Thyroid gland (tissue), 4 donors: ENCODE results near the gene SPRY4. TPM values are rescaled to one million over a fixed set of nuclear protein-coding genes. Genes with fewer than 3 reads are reported as not detected.
A peak's percentile ranks its signal among the peaks of the same experiment; 100 is the strongest.
"Not testable (repeated sequence)": the region's sequence is repeated elsewhere in the genome, so short reads cannot be mapped to it uniquely, and the experiment has no call there.

Experiments used
- DNase-seq, 2 donors: peaks; one replicate each; pipeline ENCODE4 v3.0.0-alpha.2; 2019
- H3K27ac ChIP-seq, 3 donors: fragments of 200-600 bp; sonication (generic); 1 replicate in 2 of 3; 2 replicates in 1 of 3; pipeline ENCODE4 v1.5.1; 2016 to 2019; ENCODE audit warnings: mild to moderate bottlenecking in 1 of 3, moderate library complexity in 1 of 3
- H3K27me3 ChIP-seq: fragments of 200-600 bp; sonication (generic); one replicate; pipeline ENCODE4 v1.5.1; 2019
- H3K36me3 ChIP-seq, 2 donors: fragments of 200-600 bp; sonication (generic); one replicate each; pipeline ENCODE4 v1.5.1; 2016 to 2019
- H3K4me1 ChIP-seq, 2 donors: fragments of 200-600 bp; sonication (generic); one replicate each; pipeline ENCODE4 v1.5.1; 2017 to 2019
- H3K4me3 ChIP-seq, 3 donors: fragments of 200-600 bp; sonication (generic); replicated peaks in 1 of 3; 1 replicate in 2 of 3; 2 replicates in 1 of 3; pipeline ENCODE4 v1.5.1; 2016; ENCODE audit warnings: mild to moderate bottlenecking in 1 of 3
- H3K9me3 ChIP-seq: fragments of 200-600 bp; sonication (generic); one replicate; pipeline ENCODE4 v1.5.1; 2017
- POLR2A ChIP-seq, 2 donors: fragments of 450-650 bp; IDR thresholded peaks; one replicate each; pipeline ENCODE4 v1.6.1; 2017; ENCODE audit warnings: antibody characterized with exemption in 2 of 2, mild to moderate bottlenecking in 2 of 2, moderate library complexity in 1 of 2
- WGBS, 2 donors: methylation state at CpG; one replicate each; pipeline ENCODE4 v1.1.5; 2017; 5-methylcytosine and 5-hydroxymethylcytosine counted together
- intact Hi-C: fragments of 100-400 bp; cut with DNase I; formaldehyde crosslinking; loops from one replicate; pipeline ENCODE4 v1.15.1; 2023
- total RNA-seq, 4 donors: library from RNA; depleted of rRNA; stranded (reverse); fragments of >200 nt; gene quantifications; one replicate each; pipeline ENCODE4 v1.2.3, GENCODE V29; 2016
- TF ChIP-seq, protein P1 (sequence below), 6 experiments: fragments of 200-600 bp in 3 of 6; fragments of 450-650 bp in 3 of 6; sonication (generic) in 3 of 6; IDR thresholded peaks; one replicate each; pipeline ENCODE4 v1.5.1; 2016 to 2019; ENCODE audit warnings: antibody characterized with exemption in 6 of 6, mild to moderate bottlenecking in 2 of 6, inconsistent platforms in 1 of 6, moderate library complexity in 1 of 6

Gene SPRY4
- total RNA-seq, 4 donors from 2014 or later: 11.7 to 32.8 (median 18.6) TPM

DNA sequence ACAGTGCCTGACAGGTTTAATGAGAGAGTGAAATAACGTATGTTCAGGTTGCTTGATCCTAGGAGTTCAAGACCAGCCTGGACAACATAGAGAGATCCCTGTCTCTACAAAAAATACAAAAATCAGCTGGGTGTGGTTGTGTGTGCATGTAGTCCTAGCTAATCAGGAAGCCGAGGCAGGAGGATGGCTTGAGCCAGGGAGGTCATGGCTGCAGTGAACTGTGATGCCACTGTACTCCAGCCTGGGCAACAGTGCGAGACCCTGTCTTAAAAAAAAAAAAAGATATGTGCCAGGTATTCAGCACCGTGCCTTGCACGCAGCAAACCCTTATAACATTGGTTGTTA lies 38.8 kb upstream of the SPRY4 start:
- intact Hi-C loops: no loop called here
- no peak overlapping the region for H3K4me3 ChIP-seq
- no peaks in the 10 kb centered on the region for H3K9me3 ChIP-seq
- DNase-seq: no peak
- H3K27me3 ChIP-seq: no peaks in the 10 kb centered on the region
- 88 to 92% methylated on average over 5 of the region's 5 CpGs for WGBS, 2 donors
- TF ChIP-seq, protein P1, sequence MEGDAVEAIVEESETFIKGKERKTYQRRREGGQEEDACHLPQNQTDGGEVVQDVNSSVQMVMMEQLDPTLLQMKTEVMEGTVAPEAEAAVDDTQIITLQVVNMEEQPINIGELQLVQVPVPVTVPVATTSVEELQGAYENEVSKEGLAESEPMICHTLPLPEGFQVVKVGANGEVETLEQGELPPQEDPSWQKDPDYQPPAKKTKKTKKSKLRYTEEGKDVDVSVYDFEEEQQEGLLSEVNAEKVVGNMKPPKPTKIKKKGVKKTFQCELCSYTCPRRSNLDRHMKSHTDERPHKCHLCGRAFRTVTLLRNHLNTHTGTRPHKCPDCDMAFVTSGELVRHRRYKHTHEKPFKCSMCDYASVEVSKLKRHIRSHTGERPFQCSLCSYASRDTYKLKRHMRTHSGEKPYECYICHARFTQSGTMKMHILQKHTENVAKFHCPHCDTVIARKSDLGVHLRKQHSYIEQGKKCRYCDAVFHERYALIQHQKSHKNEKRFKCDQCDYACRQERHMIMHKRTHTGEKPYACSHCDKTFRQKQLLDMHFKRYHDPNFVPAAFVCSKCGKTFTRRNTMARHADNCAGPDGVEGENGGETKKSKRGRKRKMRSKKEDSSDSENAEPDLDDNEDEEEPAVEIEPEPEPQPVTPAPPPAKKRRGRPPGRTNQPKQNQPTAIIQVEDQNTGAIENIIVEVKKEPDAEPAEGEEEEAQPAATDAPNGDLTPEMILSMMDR (IDR thresholded peaks at IDR 0.05): no peak
- TF ChIP-seq POLR2A (IDR thresholded peaks at IDR 0.05): no peak
- no peaks in the 10 kb centered on the region for H3K36me3 ChIP-seq
- peak overlapping the region; percentile 84 to 97 (median 88) for H3K27ac ChIP-seq
- peaks cover 11 to 40% of the 10 kb centered on the region in 2 donors for H3K4me1 ChIP-seq

DNA sequence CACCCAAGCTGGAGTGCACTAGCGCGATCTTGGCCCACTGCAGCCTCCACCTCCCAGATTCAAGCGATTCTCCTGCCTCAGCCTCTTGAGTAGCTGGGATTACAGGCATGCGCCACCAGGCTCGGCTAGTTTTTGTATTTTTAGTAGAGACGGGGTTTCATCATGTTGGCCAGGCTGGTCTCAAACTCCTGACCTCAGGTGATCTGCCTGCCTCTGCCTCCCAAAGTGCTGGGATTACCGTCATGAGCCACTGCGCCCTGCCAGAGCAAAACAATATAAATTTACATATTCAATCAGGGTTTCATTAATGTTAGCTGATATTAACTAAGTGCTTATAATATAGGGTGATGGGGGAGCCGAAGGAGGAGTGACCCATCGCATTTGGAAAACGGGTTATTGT lies 37.4 kb upstream of the SPRY4 start:
- intact Hi-C loops, H3K36me3 ChIP-seq, DNase-seq, H3K9me3 ChIP-seq, H3K27me3 ChIP-seq, H3K4me3 ChIP-seq: not testable (repeated sequence)
- Histone ChIP-seq H3K27ac (peak overlapping the region; percentile 84 to 97 (median 88)), H3K4me1 (peaks cover 11 to 38% of the 10 kb centered on the region in 2 donors)
- WGBS, 2 donors: 89 to 90% methylated on average over 11 of the region's 11 CpGs

DNA sequence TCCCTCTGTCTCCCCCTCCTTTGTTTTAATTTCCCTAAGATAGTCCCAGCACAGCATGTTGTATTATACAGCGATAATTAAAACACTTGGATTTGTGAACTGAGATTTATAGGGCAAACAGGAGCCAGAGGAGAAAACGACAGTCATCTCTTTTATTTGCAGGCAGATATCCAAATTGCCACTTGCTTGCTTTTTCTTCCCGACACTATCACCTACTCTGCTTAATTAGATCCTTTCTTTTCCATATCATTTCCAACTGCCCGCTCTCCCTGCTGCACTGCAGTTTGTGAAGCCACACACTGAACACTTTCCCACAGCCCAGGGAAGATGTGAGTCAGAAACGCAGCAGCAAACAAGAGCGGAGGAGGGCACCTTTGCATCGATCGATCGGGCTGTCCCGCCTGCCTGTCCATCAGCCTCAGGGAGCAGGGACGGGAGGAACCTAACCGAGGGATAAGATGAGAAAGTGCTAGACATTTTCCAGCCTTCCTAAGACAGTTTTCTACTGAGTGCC lies 35.8 kb upstream of the SPRY4 start:
- Histone ChIP-seq H3K27ac (no peak overlapping the region), H3K27me3 (no peaks in the 10 kb centered on the region), H3K4me3 (no peak overlapping the region), H3K36me3 (no peaks in the 10 kb centered on the region), H3K9me3 (no peaks in the 10 kb centered on the region), H3K4me1 (peaks cover 11 to 38% of the 10 kb centered on the region in 2 donors)
- 66 to 72% methylated on average over 12 of the region's 12 CpGs for WGBS, 2 donors
- no peak for DNase-seq
- TF ChIP-seq, protein P1 (IDR thresholded peaks at IDR 0.05): no peak
- no peak for TF ChIP-seq POLR2A (IDR thresholded peaks at IDR 0.05)
- intact Hi-C loops: no loop called here

DNA sequence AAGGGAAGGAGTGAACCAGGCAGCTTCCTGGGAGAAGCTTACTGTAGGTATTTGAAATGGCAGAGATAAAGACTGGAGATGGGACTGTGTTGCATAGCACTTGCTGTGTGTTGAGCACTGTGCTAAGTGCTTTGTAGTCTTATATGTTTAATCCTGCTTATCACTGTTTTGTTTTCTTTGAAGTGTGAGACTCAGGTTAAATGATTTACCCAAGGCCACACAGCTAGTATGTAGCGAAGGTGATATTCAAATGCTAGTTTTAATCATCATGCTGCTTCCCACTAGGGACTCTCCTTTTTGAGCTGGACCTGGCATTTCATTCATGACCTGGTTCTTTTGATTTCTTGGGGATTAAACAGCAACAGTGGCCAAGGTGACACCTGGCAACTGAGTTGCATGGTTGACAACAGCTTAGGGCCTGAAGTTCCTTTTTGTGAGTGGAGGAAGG lies 35.3 kb upstream of the SPRY4 start:
- DNase-seq: no peak
- no peak overlapping the region for H3K27ac ChIP-seq
- H3K36me3 ChIP-seq: no peaks in the 10 kb centered on the region
- peaks cover 11 to 38% of the 10 kb centered on the region in 2 donors for H3K4me1 ChIP-seq
- TF ChIP-seq, protein P1 (IDR thresholded peaks at IDR 0.05): no peak
- no peak for TF ChIP-seq POLR2A (IDR thresholded peaks at IDR 0.05)
- intact Hi-C loops: no loop called here
- no peaks in the 10 kb centered on the region for H3K27me3 ChIP-seq
- H3K9me3 ChIP-seq: no peaks in the 10 kb centered on the region
- 90 to 100% methylated on average over 1 of the region's 1 CpG for WGBS, 2 donors
- no peak overlapping the region for H3K4me3 ChIP-seq

DNA sequence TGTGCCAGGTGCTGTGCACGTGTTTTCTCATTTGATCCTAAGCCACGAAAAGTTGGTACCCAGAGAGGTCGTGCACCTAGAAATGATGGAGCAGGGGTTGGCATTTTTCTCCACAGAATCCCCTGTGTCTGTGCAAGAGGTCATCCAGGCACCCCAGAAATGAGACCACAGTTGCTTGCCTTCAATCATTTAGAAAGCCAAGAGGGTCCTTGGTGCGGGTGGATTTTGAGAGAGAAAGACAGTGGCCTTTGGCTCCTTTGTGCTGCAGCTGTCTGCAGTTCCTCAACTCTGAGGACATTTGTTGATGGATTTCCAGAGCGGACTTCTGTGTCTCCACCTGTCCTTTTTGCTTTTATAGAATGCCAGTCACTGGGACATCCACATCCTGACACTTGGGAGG lies 33.8 kb upstream of the SPRY4 start:
- no peak overlapping the region for H3K4me3 ChIP-seq
- no peak for TF ChIP-seq POLR2A (IDR thresholded peaks at IDR 0.05)
- TF ChIP-seq, protein P1 (IDR thresholded peaks at IDR 0.05): no peak
- intact Hi-C loops: no loop called here
- no peaks in the 10 kb centered on the region for H3K27me3 ChIP-seq
- DNase-seq: no peak
- no peaks in the 10 kb centered on the region for H3K9me3 ChIP-seq
- H3K27ac ChIP-seq: no peak overlapping the region
- H3K36me3 ChIP-seq: no peaks in the 10 kb centered on the region
- peaks cover 11 to 28% of the 10 kb centered on the region in 2 donors for H3K4me1 ChIP-seq
- WGBS, 2 donors: 88 to 95% methylated on average over 5 of the region's 5 CpGs
